Measurements from ENCODE around the gene PCDHA6. TPM values are rescaled to one million over a fixed set of nuclear protein-coding genes. Genes with fewer than 3 reads are reported as not detected.
A peak's percentile ranks its signal among the peaks of the same experiment; 100 is the strongest.
"Not testable (repeated sequence)": the region's sequence is repeated elsewhere in the genome, so short reads cannot be mapped to it uniquely, and the experiment has no call there.

The PCDHA6 gene
- total RNA-seq, 1 donor from 2014 or later = 2.7 TPM

DNA sequence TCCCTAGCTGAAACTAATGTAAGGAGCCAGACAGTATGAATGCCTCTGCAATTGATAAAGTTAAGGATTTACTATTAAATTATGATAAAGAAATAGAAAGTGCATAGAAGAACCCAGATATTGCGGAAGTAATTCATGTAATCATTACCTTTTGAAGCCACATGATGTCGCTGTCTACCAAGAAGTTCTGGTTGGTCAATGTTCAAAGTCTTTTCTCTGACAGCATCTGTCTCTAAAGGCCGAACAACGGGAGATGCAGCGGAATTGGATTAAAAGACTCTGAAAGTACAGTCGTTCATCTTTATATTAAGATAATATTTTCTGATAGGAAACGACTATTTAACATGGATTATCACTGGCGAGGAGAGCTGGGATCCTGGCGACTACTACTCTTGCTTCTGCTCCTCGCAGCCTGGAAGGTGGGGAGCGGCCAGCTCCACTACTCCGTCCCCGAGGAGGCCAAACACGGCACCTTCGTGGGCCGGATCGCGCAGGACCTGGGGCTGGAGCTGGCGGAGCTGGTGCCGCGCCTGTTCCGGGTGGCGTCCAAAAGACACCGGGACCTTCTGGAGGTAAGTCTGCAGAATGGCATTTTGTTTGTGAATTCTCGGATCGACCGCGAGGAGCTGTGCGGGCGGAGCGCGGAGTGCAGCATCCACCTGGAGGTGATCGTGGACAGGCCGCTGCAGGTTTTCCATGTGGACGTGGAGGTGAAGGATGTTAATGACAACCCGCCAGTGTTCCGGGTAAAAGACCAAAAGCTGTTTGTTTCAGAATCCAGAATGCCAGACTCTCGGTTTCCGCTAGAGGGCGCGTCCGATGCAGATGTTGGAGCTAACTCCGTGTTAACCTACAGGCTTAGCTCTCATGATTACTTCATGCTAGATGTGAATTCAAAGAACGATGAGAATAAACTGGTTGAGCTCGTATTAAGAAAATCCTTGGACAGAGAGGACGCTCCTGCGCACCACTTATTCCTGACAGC is 13.5 kb downstream of the PCDHA6 start, which contains the start of gene PCDHA8:
Gene PCDHA8, plus strand, starts transcription at position 210 of the 985 bp plus-strand sequence. Its CDS starts 135 bp downstream, at position 345.
- Mint-ChIP-seq H3K4me1 (ENCODE audit: low read depth, unreplicated experiment) (no peaks in the 10 kb centered on the region), H3K27me3 (ENCODE audit: low read depth, unreplicated experiment) (no peaks in the 10 kb centered on the region), H3K4me3 (ENCODE audit: unreplicated experiment) (no peak within 1 kb of the TSS), H3K27ac (ENCODE audit: unreplicated experiment) (no peak within 1 kb of the TSS), H3K9me3 (ENCODE audit: unreplicated experiment) (peaks cover 5% of the 10 kb centered on the region), H3K36me3 (ENCODE audit: low read depth, unreplicated experiment) (peaks cover 16% of the 10 kb centered on the region)
- H3K27ac ChIP-seq (ENCODE audit: low read depth, low read length) = no peak within 1 kb of the TSS
- no peak for FAIRE-seq
- no peak within 1 kb of the TSS for H2AFZ ChIP-seq (ENCODE audit: low read depth, low read length)
- no peak within 1 kb of the TSS for H3K4me3 ChIP-seq (ENCODE audit: insufficient read depth, low read depth, low read length)
- no peaks in the 10 kb centered on the region for H3K4me1 ChIP-seq (ENCODE audit: insufficient read depth, low read length)
- no peaks in the 10 kb centered on the region for H3K27me3 ChIP-seq (ENCODE audit: insufficient read depth, low read length)
- H4K20me1 ChIP-seq (ENCODE audit: insufficient read depth, low read length) = no peaks in the 10 kb centered on the region
- H3K9ac ChIP-seq (ENCODE audit: low read length) = no peak within 1 kb of the TSS
- no peaks in the 10 kb centered on the region for H3K36me3 ChIP-seq (ENCODE audit: insufficient read depth, low read length)
- no peak for DNase-seq (ENCODE audit: low read depth)
- no peak for TF ChIP-seq EZH2 (IDR thresholded peaks at IDR 0.05; ENCODE audit: insufficient read depth, low read length)
- TF ChIP-seq, protein P1, sequence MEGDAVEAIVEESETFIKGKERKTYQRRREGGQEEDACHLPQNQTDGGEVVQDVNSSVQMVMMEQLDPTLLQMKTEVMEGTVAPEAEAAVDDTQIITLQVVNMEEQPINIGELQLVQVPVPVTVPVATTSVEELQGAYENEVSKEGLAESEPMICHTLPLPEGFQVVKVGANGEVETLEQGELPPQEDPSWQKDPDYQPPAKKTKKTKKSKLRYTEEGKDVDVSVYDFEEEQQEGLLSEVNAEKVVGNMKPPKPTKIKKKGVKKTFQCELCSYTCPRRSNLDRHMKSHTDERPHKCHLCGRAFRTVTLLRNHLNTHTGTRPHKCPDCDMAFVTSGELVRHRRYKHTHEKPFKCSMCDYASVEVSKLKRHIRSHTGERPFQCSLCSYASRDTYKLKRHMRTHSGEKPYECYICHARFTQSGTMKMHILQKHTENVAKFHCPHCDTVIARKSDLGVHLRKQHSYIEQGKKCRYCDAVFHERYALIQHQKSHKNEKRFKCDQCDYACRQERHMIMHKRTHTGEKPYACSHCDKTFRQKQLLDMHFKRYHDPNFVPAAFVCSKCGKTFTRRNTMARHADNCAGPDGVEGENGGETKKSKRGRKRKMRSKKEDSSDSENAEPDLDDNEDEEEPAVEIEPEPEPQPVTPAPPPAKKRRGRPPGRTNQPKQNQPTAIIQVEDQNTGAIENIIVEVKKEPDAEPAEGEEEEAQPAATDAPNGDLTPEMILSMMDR (IDR thresholded peaks at IDR 0.05; ENCODE audit: insufficient read depth, low read depth, low read length) = peak; percentile 5
- H3K9me3 ChIP-seq (ENCODE audit: insufficient read depth, low read depth, low read length) = peaks cover 3% of the 10 kb centered on the region
- no peak within 1 kb of the TSS for H3K4me2 ChIP-seq (ENCODE audit: low read length)
- no peaks in the 10 kb centered on the region for H3K79me2 ChIP-seq (ENCODE audit: insufficient read depth, low read length)

DNA sequence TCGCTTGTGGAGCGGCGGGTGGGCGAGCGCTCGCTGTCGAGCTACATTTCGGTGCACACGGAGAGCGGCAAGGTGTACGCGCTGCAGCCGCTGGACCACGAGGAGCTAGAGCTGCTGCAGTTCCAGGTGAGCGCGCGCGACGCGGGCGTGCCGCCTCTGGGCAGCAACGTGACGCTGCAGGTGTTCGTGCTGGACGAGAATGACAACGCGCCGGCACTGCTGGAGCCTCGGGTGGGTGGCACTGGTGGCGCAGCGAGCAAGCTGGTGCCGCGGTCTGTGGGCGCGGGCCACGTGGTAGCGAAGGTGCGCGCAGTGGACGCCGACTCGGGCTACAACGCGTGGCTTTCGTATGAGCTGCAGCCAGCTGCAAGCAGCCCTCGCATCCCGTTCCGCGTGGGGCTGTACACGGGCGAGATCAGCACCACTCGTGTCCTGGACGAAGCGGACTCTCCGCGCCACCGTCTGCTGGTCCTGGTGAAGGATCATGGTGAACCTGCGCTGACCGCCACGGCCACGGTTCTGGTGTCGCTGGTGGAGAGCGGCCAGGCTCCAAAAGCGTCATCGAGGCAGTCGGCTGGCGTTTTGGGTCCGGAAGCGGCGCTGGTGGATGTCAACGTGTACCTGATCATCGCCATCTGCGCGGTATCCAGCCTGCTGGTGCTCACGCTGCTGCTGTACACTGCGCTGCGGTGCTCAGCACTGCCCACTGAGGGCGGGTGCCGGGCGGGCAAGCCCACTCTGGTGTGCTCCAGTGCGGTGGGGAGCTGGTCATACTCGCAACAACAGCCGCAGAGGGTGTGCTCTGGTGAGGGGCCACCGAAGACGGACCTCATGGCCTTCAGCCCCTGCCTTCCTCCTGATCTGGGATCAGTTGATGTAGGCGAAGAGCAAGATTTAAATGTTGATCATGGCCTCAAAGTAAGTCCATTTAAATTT is 15.3 kb downstream of the PCDHA6 start:
- Mint-ChIP-seq H3K36me3 (ENCODE audit: low read depth, unreplicated experiment) (peaks cover 16% of the 10 kb centered on the region), H3K4me1 (ENCODE audit: low read depth, unreplicated experiment) (no peaks in the 10 kb centered on the region), H3K4me3 (ENCODE audit: unreplicated experiment) (no peak overlapping the region), H3K9me3 (ENCODE audit: unreplicated experiment) (peaks cover 5% of the 10 kb centered on the region), H3K27me3 (ENCODE audit: low read depth, unreplicated experiment) (no peaks in the 10 kb centered on the region), H3K27ac (ENCODE audit: unreplicated experiment) (no peak overlapping the region)
- TF ChIP-seq, protein P1 (IDR thresholded peaks at IDR 0.05; ENCODE audit: insufficient read depth, low read depth, low read length) = no peak
- no peak for TF ChIP-seq EZH2 (IDR thresholded peaks at IDR 0.05; ENCODE audit: insufficient read depth, low read length)
- Histone ChIP-seq H3K4me2 (ENCODE audit: low read length) (no peak overlapping the region), H3K27ac (ENCODE audit: low read depth, low read length) (no peak overlapping the region), H3K9ac (ENCODE audit: low read length) (no peak overlapping the region), H3K4me1 (ENCODE audit: insufficient read depth, low read length) (no peaks in the 10 kb centered on the region), H3K9me3 (ENCODE audit: insufficient read depth, low read depth, low read length) (no peaks in the 10 kb centered on the region), H3K79me2 (ENCODE audit: insufficient read depth, low read length) (no peaks in the 10 kb centered on the region), H4K20me1 (ENCODE audit: insufficient read depth, low read length) (no peaks in the 10 kb centered on the region), H3K27me3 (ENCODE audit: insufficient read depth, low read length) (no peaks in the 10 kb centered on the region), H3K4me3 (ENCODE audit: insufficient read depth, low read depth, low read length) (no peak overlapping the region), H3K36me3 (ENCODE audit: insufficient read depth, low read length) (no peaks in the 10 kb centered on the region), H2AFZ (ENCODE audit: low read depth, low read length) (no peak overlapping the region)
- no peak for DNase-seq (ENCODE audit: low read depth)
- FAIRE-seq = no peak

DNA sequence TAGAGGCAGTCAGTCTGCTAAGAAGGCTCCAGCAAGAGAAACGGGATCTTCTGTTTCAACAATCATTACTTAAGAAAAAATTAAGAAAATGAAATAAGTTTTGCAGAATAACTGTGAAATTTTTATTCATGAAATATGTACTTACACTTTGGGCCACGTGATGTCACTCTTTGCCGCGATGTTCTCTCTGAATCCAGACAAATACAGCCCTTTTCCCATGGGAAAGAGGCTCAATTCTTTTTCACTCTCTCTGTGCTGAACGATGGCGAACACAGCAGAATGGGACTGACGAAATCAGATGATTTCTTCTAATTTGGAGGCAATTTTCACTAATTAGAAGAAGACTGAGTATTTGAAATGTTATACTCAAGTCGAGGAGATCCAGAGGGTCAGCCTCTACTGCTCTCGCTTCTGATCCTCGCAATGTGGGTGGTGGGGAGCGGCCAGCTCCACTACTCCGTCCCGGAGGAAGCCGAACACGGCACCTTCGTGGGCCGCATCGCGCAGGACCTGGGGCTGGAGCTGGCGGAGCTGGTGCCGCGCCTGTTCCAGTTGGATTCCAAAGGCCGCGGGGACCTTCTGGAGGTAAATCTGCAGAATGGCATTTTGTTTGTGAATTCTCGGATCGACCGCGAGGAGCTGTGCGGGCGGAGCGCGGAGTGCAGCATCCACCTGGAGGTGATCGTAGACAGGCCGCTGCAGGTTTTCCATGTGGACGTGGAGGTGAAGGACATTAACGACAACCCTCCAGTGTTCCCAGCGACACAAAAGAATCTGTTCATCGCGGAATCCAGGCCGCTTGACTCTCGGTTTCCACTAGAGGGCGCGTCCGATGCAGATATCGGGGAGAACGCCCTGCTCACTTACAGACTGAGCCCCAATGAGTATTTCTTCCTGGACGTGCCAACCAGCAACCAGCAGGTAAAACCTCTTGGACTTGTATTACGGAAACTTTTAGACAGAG is 20.7 kb downstream of the PCDHA6 start, which contains the start of gene PCDHA9:
Gene PCDHA9, plus strand, starts transcription at position 244 of the 964 bp plus-strand sequence. Its CDS starts 114 bp downstream, at position 358.
- H4K20me1 ChIP-seq (ENCODE audit: insufficient read depth, low read length); H3K27ac Mint-ChIP-seq (ENCODE audit: unreplicated experiment); H2AFZ ChIP-seq (ENCODE audit: low read depth, low read length); H3K27me3 Mint-ChIP-seq (ENCODE audit: low read depth, unreplicated experiment); H3K4me1 Mint-ChIP-seq (ENCODE audit: low read depth, unreplicated experiment); H3K79me2 ChIP-seq (ENCODE audit: insufficient read depth, low read length); DNase-seq (ENCODE audit: low read depth); FAIRE-seq; H3K9me3 Mint-ChIP-seq (ENCODE audit: unreplicated experiment); H3K4me3 ChIP-seq (ENCODE audit: insufficient read depth, low read depth, low read length); H3K4me1 ChIP-seq (ENCODE audit: insufficient read depth, low read length); H3K9me3 ChIP-seq (ENCODE audit: insufficient read depth, low read depth, low read length); H3K4me2 ChIP-seq (ENCODE audit: low read length); H3K27me3 ChIP-seq (ENCODE audit: insufficient read depth, low read length); H3K27ac ChIP-seq (ENCODE audit: low read depth, low read length); H3K9ac ChIP-seq (ENCODE audit: low read length); H3K36me3 ChIP-seq (ENCODE audit: insufficient read depth, low read length): not testable (repeated sequence)
- Mint-ChIP-seq H3K36me3 (ENCODE audit: low read depth, unreplicated experiment) (peaks cover 13% of the 10 kb centered on the region), H3K4me3 (ENCODE audit: unreplicated experiment) (peak within 1 kb of the TSS; percentile 76)
